Measurements from ENCODE around the gene ABR.

ABR gene

GRCh38 chr17:1039511-1040215, 140.1 kb downstream of the ABR start:
- no peaks in the 10 kb centered on the region for H3K27me3 Mint-ChIP-seq
- no peak for DNase-seq (ENCODE audit: low spot score in 2 of 2)
- H3K36me3 Mint-ChIP-seq = peaks cover 16% of the 10 kb centered on the region
- no peaks in the 10 kb centered on the region for H3K9me3 Mint-ChIP-seq
- no peak overlapping the region for H3K27ac Mint-ChIP-seq
- peaks cover 7% of the 10 kb centered on the region for H3K4me1 Mint-ChIP-seq
- ATAC-seq (ENCODE audit: low read depth) = no peak
- no peak overlapping the region for H3K4me3 Mint-ChIP-seq

GRCh38 chr17:1039123-1039507, 140.7 kb downstream of the ABR start:
- Mint-ChIP-seq H3K4me3 (no peak overlapping the region), H3K36me3 (peaks cover 15% of the 10 kb centered on the region), H3K9me3 (no peaks in the 10 kb centered on the region), H3K4me1 (peaks cover 9% of the 10 kb centered on the region), H3K27me3 (no peaks in the 10 kb centered on the region), H3K27ac (no peak overlapping the region)
- DNase-seq (ENCODE audit: low spot score in 2 of 2) (no peak), ATAC-seq (ENCODE audit: low read depth) (no peak)

GRCh38 chr17:1038459-1039122, 141.2 kb downstream of the ABR start:
- no peaks in the 10 kb centered on the region for H3K9me3 Mint-ChIP-seq
- no peak overlapping the region for H3K4me3 Mint-ChIP-seq
- H3K27ac Mint-ChIP-seq = no peak overlapping the region
- H3K4me1 Mint-ChIP-seq = peaks cover 13% of the 10 kb centered on the region
- ATAC-seq (ENCODE audit: low read depth) = no peak
- no peaks in the 10 kb centered on the region for H3K27me3 Mint-ChIP-seq
- peaks cover 15% of the 10 kb centered on the region for H3K36me3 Mint-ChIP-seq
- DNase-seq (ENCODE audit: low spot score in 2 of 2) = no peak

GRCh38 chr17:1037238-1037879, 142.4 kb downstream of the ABR start:
- peaks cover 16% of the 10 kb centered on the region for H3K4me1 Mint-ChIP-seq
- peaks cover 10% of the 10 kb centered on the region for H3K36me3 Mint-ChIP-seq
- no peaks in the 10 kb centered on the region for H3K27me3 Mint-ChIP-seq
- DNase-seq (ENCODE audit: low spot score in 2 of 2) (no peak), ATAC-seq (ENCODE audit: low read depth) (no peak)
- H3K9me3 Mint-ChIP-seq = no peaks in the 10 kb centered on the region
- no peak overlapping the region for H3K27ac Mint-ChIP-seq
- H3K4me3 Mint-ChIP-seq = no peak overlapping the region

- Mint-ChIP-seq H3K4me1 (peaks cover 16% of the 10 kb centered on the region), H3K36me3 (peaks cover 4% of the 10 kb centered on the region), H3K27ac (no peak overlapping the region), H3K4me3 (no peak overlapping the region), H3K9me3 (no peaks in the 10 kb centered on the region), H3K27me3 (no peaks in the 10 kb centered on the region)
- DNase-seq (ENCODE audit: low spot score in 2 of 2) (no peak), ATAC-seq (ENCODE audit: low read depth) (no peak)
These were observed 142.9 kb downstream of the ABR start for GRCh38 chr17:1036845-1037237.

GRCh38 chr17:1036171-1036844, 143.5 kb downstream of the ABR start:
- no peak for DNase-seq (ENCODE audit: low spot score in 2 of 2)
- H3K27me3 Mint-ChIP-seq = no peaks in the 10 kb centered on the region
- H3K9me3 Mint-ChIP-seq = no peaks in the 10 kb centered on the region
- H3K4me3 Mint-ChIP-seq = no peak overlapping the region
- peaks cover 15% of the 10 kb centered on the region for H3K4me1 Mint-ChIP-seq
- no peak for ATAC-seq (ENCODE audit: low read depth)
- H3K36me3 Mint-ChIP-seq = peaks cover 2% of the 10 kb centered on the region
- H3K27ac Mint-ChIP-seq = no peak overlapping the region

GRCh38 chr17:1035546-1036170, 144.1 kb downstream of the ABR start:
- H3K36me3 Mint-ChIP-seq = peaks cover 2% of the 10 kb centered on the region
- peaks cover 15% of the 10 kb centered on the region for H3K4me1 Mint-ChIP-seq
- H3K4me3 Mint-ChIP-seq = no peak overlapping the region
- no peak for DNase-seq (ENCODE audit: low spot score in 2 of 2)
- H3K9me3 Mint-ChIP-seq = no peaks in the 10 kb centered on the region
- H3K27ac Mint-ChIP-seq = no peak overlapping the region
- no peak for ATAC-seq (ENCODE audit: low read depth)
- no peaks in the 10 kb centered on the region for H3K27me3 Mint-ChIP-seq

GRCh38 chr17:1034652-1035210, 145.1 kb downstream of the ABR start:
- Mint-ChIP-seq H3K27ac (no peak overlapping the region), H3K36me3 (peaks cover 2% of the 10 kb centered on the region), H3K9me3 (no peaks in the 10 kb centered on the region), H3K27me3 (no peaks in the 10 kb centered on the region), H3K4me1 (peaks cover 15% of the 10 kb centered on the region), H3K4me3 (no peak overlapping the region)
- no peak for ATAC-seq (ENCODE audit: low read depth)
- DNase-seq (ENCODE audit: low spot score in 2 of 2) = no peak

GRCh38 chr17:1033503-1033902, 146.3 kb downstream of the ABR start:
- Mint-ChIP-seq H3K4me3 (peak overlapping the region; percentile 9), H3K9me3 (no peaks in the 10 kb centered on the region), H3K27me3 (no peaks in the 10 kb centered on the region), H3K27ac (peak overlapping the region; percentile 58), H3K36me3 (peaks cover 2% of the 10 kb centered on the region), H3K4me1 (peaks cover 15% of the 10 kb centered on the region)
- ATAC-seq (ENCODE audit: low read depth) (peak; percentile 92), DNase-seq (ENCODE audit: low spot score in 2 of 2) (no peak)

GRCh38 chr17:1032391-1032790, 147.4 kb downstream of the ABR start:
- Mint-ChIP-seq H3K4me3 (peak overlapping the region; percentile 27), H3K36me3 (peaks cover 2% of the 10 kb centered on the region), H3K9me3 (no peaks in the 10 kb centered on the region), H3K27ac (peak overlapping the region; percentile 31), H3K4me1 (peaks cover 15% of the 10 kb centered on the region), H3K27me3 (no peaks in the 10 kb centered on the region)
- DNase-seq (ENCODE audit: low spot score in 2 of 2) = no peak
- ATAC-seq (ENCODE audit: low read depth) = no peak

GRCh38 chr17:1031711-1032110, 148.1 kb downstream of the ABR start:
- no peaks in the 10 kb centered on the region for H3K9me3 Mint-ChIP-seq
- ATAC-seq (ENCODE audit: low read depth) = no peak
- H3K27ac Mint-ChIP-seq = no peak overlapping the region
- no peak for DNase-seq (ENCODE audit: low spot score in 2 of 2)
- no peak overlapping the region for H3K4me3 Mint-ChIP-seq
- peaks cover 15% of the 10 kb centered on the region for H3K4me1 Mint-ChIP-seq
- H3K27me3 Mint-ChIP-seq = no peaks in the 10 kb centered on the region
- H3K36me3 Mint-ChIP-seq = peaks cover 2% of the 10 kb centered on the region

- DNase-seq (ENCODE audit: low spot score in 2 of 2) (no peak), ATAC-seq (ENCODE audit: low read depth) (no peak)
- no peaks in the 10 kb centered on the region for H3K9me3 Mint-ChIP-seq
- peaks cover 1% of the 10 kb centered on the region for H3K36me3 Mint-ChIP-seq
- no peaks in the 10 kb centered on the region for H3K27me3 Mint-ChIP-seq
- peaks cover 15% of the 10 kb centered on the region for H3K4me1 Mint-ChIP-seq
- no peak overlapping the region for H3K27ac Mint-ChIP-seq
- no peak overlapping the region for H3K4me3 Mint-ChIP-seq
These were observed 148.9 kb downstream of the ABR start for GRCh38 chr17:1030684-1031532.
